OCI-M2 (cell line): ENCODE results near the gene MRPL49.
"Not testable (repeated sequence)": the region's sequence is repeated elsewhere in the genome, so short reads cannot be mapped to it uniquely, and the experiment has no call there.

Experiments used
- DNase-seq: peaks from one replicate; lab custom pipeline; 2025; ENCODE audit not compliant: unreplicated experiment; lab: John Stamatoyannopoulos, UW

Gene MRPL49

GRCh38 chr11:65165410-65166317 is 43.5 kb downstream of the MRPL49 start:
- no peak for DNase-seq

GRCh38 chr11:65166893-65167292 is 44.8 kb downstream of the MRPL49 start:
- no peak for DNase-seq

GRCh38 chr11:65167656-65168055 is 45.5 kb downstream of the MRPL49 start:
- DNase-seq = no peak

- DNase-seq = peak; percentile 49
Measured at GRCh38 chr11:65169164-65169641, 47.1 kb downstream of the MRPL49 start.

- peak; percentile 71 for DNase-seq
Measured at GRCh38 chr11:65170058-65170534, 48.0 kb downstream of the MRPL49 start, which contains the start of gene SPDYC. SPDYC (plus strand) TSS chr11:65170233; CDS start chr11:65171358, 1,125 bp downstream.

GRCh38 chr11:65172600-65172999 is 50.5 kb downstream of the MRPL49 start:
- no peak for DNase-seq

- DNase-seq = not testable (repeated sequence)
Measured at GRCh38 chr11:65174571-65175010, 52.5 kb downstream of the MRPL49 start.
